NCI-H82 (cell line): Measurements from ENCODE around the gene ENTPD8.

Experiments used
- DNase-seq: peaks from one replicate; lab custom pipeline; 2025; lab: John Stamatoyannopoulos, UW

The ENTPD8 gene, protein sequence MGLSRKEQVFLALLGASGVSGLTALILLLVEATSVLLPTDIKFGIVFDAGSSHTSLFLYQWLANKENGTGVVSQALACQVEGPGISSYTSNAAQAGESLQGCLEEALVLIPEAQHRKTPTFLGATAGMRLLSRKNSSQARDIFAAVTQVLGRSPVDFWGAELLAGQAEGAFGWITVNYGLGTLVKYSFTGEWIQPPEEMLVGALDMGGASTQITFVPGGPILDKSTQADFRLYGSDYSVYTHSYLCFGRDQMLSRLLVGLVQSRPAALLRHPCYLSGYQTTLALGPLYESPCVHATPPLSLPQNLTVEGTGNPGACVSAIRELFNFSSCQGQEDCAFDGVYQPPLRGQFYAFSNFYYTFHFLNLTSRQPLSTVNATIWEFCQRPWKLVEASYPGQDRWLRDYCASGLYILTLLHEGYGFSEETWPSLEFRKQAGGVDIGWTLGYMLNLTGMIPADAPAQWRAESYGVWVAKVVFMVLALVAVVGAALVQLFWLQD

DNA sequence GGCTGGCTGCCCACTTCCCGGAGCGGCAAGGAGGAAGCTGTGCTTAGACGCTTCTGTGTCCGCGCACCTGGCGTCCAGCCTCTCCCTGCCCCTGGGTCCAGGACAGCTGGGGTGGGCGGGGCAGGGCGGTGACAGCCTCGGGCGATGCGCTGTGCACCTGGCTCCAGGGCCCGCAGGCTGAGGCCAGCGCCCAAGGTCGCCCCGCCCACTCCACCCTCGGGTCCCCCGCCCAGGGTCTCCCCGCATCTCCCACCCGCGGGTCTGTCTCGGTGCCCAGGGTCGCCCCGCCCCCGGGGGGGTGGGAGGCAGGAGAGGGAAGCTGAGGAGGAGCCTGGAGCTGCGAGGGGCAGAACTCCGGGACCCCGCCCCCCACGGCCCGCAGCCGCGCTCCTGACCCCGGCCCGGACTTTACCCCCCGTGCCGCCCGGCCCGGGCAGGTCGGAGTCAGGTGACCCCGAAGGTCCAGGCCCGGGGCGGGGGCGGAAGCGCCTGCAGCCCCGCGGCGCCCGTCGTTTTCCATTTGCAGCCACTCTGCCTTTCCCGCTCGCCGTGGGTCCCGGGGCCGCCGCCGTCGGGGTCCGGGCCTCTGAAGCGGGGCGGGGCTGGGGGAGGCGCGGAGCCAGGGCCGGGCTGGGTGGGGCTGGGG is at the start of gene ENTPD8:
ENTPD8 (minus strand) TSS at position 69 of the 646 bp plus-strand sequence. CDS start 3,072 bp downstream, outside the sequence.
- DNase-seq, result peak; percentile 78

DNA sequence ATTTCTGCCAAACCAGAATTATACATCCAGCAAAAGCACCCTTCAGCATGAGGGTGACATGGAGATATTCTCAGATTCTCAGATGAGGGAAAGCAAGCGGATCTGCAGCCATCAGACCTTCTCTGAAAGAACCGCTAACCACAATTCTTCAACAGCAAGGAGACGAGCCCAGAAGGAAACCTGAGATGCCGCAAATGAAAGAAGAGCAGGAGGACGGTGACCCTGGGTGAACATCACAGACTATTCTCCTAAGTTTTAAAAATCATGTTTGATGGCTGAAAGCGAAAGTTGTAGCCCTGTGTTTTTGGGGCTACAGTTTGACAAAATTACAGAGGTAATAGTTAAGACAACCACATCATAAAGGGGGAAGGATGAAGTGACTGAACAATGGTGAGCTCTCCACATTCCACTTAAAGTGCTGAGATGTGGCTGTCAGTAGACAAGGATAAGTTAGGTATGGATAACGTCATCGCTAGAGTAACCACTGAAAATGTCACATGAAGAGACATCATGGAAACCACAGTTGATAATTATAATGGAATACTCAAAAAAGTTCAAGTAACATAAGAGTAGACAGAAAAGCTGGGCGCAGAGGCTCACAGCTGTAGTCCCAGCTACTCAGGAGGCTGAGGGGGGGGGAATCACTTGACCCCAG is 49.5 kb upstream of the ENTPD8 start:
- DNase-seq, result no peak

DNA sequence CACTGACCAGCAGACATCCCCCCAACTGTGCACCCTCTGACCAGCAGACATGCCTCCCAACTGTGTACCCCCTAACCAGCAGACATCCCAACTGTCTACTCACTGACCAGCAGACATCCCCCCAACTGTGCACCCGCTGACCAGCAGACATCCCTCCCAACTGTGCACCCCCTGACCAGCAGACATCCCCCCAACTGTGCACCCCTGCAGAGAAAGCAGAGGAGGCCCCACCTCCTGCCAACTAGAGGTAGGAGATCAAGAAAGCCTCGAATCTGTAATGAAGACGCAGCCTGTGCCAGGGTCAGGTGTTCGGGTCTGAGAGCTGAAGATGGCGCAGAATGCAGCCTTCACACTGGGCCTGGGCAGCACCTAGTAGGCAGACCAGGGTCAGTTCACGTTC is 47.7 kb upstream of the ENTPD8 start:
- no peak for DNase-seq

DNA sequence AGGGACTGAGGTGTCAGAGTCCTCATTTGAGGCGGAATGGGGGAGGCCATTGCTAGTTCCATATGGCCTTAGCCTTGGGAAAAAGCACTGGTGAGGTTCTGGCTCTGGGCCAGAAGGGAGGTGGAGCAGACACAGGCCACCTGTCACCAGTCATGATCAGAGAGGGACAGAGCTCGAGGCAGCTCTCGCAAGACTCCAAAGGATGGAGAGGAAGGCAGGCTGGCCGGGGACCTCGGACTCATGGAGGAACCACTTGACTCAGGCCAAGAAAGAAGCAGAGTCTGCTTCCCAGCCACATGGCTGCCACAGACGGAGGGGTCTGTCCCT is 47.1 kb upstream of the ENTPD8 start:
- DNase-seq, result peak; percentile 92

DNA sequence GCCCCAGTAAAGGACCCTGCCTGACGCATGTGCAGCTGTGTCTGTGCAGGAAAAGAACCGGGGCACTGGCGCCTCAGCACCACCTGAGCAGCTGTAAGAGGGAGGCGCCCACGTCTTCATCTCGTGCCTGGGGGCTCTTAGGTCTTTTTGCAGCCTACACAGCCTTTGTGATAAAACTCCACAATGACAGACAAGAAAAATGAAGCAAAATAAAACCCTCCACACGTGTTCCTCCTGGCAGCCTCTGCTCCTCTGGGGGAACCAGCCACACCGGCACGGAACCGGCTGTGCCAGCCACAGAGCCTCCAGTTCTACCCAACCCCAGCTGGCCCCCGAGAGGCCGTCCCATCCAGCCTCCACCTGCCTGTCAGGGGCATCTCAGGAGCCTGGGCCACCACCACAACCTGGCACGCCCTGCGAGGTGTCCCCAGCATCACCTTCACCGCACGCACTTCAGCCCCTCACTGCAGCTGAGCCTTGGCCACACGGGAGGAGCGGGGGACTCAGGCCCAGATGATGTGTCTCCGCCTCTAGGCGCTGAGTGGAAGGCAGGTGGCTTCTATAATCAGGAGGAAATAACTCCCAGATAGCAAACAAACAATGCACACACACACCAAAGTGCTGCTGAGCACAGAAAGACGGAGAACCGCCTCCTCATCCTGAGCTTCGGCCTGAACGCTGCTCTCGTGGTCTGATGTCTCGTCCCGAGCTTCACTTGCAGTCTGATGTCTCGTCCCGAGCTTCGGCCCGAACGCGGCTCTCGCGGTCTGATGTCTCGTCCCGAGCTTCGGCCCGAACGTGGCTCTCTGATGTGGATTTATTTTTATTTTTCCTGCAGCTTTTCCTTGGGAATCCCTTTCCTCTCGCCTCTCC is 46.5 kb upstream of the ENTPD8 start:
- peak; percentile 71 for DNase-seq

DNA sequence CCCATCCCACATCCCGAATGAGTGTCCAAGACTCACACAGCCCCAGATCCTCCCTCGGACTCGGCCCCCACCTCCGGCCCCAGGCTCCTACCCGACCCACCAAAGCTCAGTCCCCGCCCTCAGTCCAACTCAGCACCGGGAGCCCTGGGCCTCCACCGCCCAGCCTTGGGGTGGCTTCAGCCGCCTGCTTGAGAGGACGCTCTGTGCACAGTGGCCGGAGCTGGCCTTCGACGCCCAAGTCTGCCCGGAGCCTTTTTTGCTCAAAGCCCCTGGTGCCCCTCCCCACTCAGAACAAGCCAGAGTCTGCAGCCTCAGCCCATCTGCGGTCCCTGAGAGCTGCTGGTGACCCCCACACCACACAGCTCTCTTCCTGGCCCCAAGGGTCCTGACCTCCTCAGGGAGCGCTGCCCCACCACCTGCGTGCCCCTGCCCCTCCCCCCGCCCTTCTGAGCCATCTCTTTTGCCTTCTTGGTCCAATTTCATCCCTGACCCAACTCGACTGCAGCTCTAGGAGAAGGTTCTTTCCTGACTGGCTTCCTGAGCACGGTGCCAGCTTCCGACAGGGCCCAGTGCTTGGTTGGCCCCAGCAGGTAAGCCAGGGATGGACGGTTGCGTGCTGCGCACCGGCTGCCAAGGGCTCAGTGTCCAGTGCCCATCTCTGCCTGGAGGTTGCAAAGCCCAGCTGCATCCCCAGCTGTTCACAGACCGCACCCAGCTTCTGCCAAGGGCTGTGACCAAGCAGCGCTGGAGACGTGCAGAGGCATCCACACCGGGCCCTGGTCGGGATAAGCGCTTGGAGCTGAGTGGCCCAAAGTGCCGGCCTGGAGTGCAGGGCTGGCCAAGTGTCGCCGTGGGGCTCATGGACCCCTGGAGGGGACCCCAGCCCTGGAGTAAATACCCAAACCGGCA is 45.6 kb upstream of the ENTPD8 start:
- no peak for DNase-seq

DNA sequence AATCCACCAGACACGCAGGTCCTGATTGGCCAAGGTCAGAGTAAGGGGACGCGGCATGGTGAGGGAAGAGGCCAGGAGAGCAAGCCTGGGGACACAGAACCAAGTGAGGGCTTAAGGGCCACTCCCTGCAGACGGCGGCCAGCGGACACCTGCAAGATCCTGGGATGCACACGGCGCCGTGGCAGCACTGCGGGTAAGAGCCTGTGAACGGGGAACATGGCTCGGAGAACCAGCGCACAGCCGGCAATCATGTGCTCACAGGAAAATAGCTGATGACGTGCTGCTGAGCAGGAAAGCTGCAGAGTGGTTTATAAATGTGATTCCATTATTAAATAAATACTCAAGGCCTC is 45.0 kb upstream of the ENTPD8 start:
- DNase-seq, result no peak

DNA sequence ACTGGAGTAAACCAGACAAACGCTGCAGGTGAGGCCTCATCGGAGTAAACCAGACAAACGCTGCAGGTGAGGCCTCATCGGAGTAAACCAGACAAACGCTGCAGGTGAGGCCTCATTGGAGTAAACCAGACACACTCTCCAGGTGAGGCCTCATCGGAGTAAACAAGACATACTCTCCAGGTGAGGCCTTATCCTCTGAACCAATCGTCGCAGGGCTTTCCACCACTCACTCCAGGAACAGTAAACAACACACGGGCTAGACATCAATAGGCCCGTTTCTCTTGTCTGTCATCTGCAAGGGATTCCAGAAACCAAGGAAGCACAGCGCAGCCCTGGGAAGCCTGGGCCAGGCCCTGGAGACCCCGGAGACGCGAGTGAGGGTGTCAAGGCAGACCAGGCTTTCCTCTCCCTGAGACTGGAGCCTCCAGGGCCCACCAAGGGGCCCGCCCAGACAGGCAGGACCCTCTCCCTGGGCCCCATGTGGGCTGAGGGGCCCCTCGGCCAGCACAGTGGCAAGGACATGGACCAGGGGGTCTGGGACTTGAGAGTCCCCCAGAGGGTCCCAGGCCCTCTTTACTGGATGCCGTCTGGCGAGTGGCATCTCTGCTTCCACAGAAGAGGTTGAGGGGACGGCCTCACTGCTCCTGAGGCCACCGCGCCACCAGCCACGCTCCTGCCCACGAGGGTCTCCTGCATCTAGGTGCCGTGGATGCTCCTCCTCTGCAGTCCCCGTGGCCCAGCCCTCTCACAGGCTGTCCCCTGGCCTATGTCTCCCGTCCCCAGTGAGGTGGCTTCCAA is 44.4 kb upstream of the ENTPD8 start:
- DNase-seq, result no peak

DNA sequence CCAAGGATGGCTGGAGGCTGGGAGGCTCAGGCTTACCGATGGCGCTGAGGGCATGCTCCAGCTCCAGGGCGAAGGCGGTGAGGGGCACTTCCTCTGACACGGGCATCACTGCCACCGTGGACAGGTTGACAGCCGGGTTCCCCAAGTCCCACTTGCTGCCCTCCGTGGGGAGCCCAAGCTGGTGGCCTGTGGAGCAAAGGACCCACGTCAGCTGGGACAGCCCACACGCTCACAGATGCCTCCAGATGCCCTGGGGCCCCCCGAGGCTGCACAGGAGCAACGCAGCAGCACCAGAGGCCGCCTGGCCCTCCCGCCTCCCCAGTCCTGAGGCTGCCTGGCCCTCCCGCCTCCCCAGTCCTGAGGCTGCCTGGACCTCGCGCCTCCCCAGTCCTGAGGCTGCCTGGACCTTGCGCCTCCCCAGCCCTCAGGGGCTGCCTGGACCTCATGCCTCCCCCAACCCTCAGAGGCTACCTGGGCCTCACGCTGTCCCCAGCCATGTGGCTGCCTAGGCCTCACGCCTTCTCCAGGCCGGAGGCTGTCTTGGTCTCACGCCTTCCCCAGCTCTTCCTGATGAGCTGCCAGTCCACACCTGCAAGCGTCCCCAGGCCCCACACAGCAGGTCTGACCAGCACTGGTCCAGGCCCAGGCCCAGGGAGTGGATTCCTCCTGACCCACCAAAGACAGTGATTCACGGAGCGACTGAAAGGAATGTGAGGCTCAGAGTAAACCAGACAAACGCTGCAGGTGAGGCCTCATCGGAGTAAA is 43.6 kb upstream of the ENTPD8 start:
- DNase-seq, result no peak

DNA sequence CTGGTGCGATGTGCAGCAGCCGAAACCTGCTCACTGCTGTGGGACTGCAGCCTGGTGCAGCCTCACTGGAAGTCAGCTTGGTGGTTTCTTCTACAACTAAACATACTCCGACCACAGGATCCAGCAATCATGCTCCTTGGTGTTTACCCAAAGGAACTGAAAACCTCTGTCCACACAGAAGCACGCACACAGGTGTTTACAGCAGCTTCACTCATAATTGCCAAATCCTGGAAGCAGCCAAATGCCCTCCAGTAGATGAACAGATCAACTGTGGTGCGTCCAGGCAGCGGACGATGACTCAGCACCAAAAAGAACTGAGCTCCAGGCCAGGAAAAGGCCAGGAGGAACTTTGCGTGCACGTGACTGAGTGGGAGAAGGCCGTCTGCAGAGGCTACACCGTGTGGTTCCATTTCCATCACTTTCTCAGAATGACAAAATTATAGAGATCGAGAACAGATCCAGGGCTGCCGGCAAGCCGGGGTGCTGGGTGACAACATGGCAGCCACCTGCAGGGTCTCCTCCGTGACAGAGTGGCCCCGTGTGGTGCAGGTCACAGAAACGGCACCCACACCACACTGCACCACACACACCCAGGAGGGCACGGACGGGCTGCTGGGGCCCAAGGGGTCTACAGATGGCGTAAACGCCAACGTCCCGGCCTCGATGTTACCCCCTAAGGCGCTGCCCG is 41.1 kb upstream of the ENTPD8 start:
- DNase-seq, result no peak

DNA sequence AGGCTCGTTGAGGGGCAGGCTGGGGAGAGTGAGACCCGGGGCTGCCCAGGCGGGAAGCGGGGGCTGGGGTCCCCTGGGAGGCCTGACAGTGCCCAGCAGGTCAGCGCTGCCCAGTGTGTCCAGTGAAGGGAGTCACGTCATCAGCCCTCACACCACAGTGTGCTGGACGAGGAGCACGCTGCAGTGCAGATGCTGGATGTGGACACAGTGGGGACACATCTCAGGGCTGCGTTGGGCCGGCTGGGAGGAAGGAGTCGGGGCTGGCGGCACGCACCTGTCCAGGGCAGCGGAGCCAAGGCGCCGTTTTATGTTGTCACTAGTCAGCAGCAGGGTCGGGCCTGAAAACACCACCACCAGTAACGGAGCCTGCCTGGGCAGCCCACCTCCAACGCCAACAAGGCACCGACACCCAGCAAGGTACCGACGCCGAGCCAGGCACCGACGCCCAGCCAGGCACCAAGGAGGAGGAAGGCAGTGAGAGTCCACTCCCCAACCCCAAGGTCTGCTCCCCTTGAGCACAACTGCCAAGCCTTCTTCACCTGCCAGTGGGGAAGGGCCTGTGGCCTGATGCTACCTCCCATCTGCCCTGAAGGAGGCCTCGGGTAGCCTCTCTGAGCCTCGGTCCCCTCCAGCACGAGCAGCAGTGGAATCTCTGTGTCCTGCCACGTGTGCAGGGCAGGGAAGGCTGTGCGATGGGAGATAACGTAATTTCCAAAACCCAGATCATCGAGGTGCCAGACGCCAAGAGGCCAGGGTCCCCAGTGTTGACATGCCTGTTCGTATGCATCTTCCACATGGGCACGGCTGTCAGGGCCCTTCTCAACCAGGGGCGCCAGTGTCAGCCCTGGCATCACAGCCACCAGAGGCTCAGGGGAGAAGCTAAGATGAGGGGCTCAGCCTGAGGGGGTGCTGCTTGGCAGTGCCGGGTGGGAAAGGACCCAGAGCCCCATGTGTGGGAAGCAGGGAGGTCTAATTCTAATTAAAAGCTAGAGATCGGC is 39.8 kb upstream of the ENTPD8 start:
- no peak for DNase-seq

DNA sequence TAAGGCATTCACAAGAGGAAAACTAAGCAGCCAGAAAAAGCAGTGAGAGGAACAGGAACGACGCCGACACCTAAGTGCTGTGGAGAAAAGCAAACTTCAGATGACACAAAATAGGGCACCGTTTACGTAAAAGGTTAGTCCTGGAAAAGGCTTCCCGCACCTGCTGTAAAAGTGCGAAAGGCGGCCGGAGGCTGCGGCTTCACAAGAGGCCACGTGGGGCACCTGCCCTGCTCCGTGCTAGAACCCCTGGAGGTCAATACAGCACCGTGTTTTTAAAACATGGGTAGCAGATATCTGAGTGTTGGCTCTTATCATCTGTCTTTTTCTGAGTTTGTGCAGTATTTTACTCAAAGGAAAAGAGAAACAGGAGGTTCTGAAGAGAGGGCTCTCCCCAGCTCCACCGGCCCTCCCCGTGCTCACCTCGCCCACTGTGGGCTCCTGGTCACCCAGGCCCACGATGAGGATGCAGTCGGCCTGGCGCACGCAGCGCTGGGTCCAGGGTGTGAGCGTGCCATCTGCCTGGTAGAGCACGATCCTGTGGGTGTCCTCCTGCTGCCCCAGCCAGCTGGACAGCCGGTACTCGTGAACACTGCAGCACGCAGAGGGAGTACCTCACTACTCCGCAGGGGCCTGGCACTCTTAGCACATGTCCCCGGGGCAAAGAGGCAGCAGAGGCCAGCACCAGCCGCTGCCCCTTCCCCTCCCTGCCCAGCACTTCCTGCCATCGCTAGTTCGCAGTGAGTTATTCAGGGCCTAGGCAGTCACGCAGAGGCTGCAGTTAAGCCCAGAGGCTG is 38.9 kb upstream of the ENTPD8 start:
- no peak for DNase-seq

DNA sequence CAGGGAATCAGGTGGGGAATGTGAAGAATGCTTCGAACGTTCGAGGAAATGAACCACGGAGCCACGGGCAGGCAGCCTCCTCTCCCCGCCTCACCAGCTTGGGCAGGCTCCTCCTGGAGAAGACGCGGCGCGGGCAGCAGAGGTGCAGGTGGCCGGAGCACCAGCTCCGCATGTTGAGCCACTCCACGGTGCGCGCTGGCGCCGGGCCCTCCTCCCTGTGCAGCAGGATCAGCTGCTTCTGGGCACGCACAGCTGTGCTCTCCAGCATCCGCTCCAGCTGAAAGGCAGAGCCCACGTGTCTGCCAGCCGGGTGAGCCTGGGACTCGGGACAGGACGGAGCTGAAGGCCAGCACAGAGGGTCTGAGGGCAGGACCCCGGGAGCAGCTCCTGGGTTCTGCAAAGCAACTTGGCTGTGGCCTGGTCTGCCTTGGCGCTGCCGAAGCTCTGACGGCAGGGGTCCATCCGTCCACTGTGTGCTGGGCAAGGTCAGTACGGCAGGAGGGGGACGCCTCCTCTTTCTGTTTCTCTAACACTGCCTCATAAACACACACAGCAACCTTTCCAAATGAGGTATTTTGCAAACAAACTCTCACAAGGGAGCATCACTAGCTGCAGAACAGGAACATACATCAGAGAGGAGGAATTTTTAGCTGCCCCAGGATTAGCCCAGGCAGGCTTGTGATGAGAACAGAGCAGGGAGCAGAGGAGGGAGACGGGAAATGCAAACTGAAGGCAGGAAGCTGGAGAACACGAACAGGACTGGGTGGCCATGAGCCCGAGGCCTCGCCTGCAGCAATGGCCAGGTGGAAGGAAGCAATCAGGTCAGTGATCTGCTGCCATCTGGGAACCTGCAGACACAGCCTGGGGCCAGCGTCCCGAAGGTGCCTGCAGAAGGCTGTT is 38.1 kb upstream of the ENTPD8 start:
- DNase-seq, result no peak

DNA sequence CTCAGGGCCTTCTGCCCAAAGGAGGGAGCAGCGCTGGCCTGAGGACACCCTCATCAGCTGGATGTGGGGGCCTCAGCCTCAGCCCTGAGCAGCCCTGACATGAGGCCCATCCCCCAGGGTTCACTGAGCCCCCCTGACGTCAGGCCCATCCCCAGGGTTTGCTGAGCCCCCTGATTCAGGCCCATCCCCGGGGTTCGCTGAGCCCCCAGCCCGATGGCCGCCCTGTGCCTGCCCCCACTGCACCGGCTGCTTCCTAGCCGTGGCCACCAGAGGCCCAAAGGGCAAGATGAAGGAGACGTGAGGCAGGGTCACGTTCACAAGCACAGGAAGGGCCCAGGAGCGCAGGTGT is 37.4 kb upstream of the ENTPD8 start:
- DNase-seq, result no peak

DNA sequence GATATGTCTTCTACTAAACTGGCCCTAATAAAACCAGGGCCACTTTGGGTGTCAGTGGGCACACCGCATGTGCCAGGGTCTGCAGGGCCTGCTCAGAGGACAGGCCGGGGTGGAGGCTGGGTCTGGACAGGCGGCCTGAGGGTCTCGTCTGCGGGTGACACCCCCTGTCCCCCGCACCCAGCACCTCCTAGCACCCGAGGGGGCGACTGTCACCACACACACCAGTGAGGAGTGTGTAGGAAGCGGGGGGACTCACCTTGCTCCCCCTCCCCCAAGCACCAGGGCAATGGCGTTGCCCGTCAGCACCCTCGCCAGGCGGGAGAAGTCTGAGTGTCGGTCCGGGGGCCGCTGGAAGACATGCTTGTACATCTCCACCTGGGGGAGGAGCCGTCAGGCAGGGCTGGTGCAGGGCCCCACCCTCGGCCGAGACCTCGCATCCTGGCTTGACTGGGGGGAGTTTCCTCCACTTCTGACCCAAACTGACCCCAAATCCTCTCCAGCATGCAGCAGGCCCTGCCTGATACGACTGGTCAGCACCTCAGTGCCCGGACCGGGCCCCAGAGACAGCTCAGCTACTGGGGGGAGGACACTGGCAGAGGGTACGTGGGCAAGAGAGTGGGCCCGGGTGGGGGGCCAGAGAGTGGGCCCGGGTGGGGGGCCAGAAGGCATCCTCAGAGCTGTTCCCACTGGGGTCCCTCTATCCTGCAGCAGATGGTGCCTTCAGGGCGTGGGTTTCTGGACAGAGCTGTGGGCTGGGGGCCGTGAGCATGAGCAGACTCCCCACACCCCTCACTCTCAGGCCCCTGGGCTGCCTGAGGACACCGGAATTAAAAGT is 36.8 kb upstream of the ENTPD8 start:
- DNase-seq, result no peak
